Lower lobe of right lung (tissue), 2 donors: Measurements from ENCODE around the gene MMP12. TPM values are rescaled to one million over a fixed set of nuclear protein-coding genes. Genes with fewer than 3 reads are reported as not detected.
A peak's percentile ranks its signal among the peaks of the same experiment; 100 is the strongest.

ENCODE experiments used
- ATAC-seq, 2 donors: fragments of 200-7000 bp; cut with Tn5 transposase; one replicate each; pipeline ENCODE4 v1.9.1; 2020 to 2022; ENCODE audit warnings: mild to moderate bottlenecking in 2 of 2, moderate library complexity in 2 of 2
- DNase-seq: peaks from one replicate; pipeline ENCODE4 v3.0.0-alpha.2; 2020
- H3K27ac ChIP-seq: fragments of 200-600 bp; one replicate; pipeline ENCODE4 v1.8.0; 2022
- H3K27me3 ChIP-seq: fragments of 200-600 bp; one replicate; pipeline ENCODE4 v1.8.0; 2022; ENCODE audit warnings: low read depth
- H3K36me3 ChIP-seq: fragments of 200-600 bp; one replicate; pipeline ENCODE4 v1.8.0; 2022; ENCODE audit warnings: mild to moderate bottlenecking
- H3K4me1 ChIP-seq: fragments of 200-600 bp; one replicate; pipeline ENCODE4 v1.8.0; 2022
- H3K4me3 ChIP-seq: fragments of 200-600 bp; one replicate; pipeline ENCODE4 v1.8.0; 2022; ENCODE audit warnings: mild to moderate bottlenecking
- H3K9me3 ChIP-seq: fragments of 200-600 bp; one replicate; pipeline ENCODE4 v1.8.0; 2022
- intact Hi-C: fragments of 100-400 bp; cut with DNase I; formaldehyde crosslinking; loops from one replicate; pipeline ENCODE4 v1.11.0; 2022
- total RNA-seq: library from RNA; stranded (reverse); fragmentation: NEBNext Ultra II Directional; extraction: Animal tissue kit (Norgen Biotek cat#: 25700); gene quantifications from one replicate; pipeline ENCODE4 v1.2.1, GENCODE V29; 2021
- TF ChIP-seq, protein P1 (sequence below): fragments of 200-600 bp; IDR thresholded peaks from one replicate; pipeline ENCODE4 v1.8.0; 2022; ENCODE audit warnings: antibody characterized with exemption, mild to moderate bottlenecking
- donor health status: DM: no; HTN: yes; CAD: no; lungs with severe emphysema.

MMP12 gene
- total RNA-seq, 1 donor from 2014 or later, result 0.27 TPM

DNA sequence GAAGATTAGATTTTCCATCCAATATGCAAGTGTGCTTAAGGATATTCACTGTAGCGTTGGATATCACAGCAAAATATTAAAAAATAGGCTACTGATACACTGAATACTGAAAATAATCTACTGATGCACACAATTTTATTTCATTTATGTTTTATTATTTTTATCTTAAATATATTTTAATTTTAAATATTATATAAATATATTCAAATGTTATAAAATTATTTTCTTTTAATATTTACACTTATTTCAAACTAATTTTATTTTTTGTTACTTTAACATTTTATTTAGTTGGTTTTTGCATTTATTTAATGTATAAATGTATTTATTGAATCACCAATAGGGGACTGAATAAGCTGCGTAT, 43.7 kb downstream of the MMP12 start:
- Histone ChIP-seq H3K4me3 (no peak overlapping the region), H3K9me3 (no peaks in the 10 kb centered on the region), H3K27ac (no peak overlapping the region), H3K27me3 (no peaks in the 10 kb centered on the region), H3K36me3 (no peaks in the 10 kb centered on the region), H3K4me1 (no peaks in the 10 kb centered on the region)
- TF ChIP-seq, protein P1, sequence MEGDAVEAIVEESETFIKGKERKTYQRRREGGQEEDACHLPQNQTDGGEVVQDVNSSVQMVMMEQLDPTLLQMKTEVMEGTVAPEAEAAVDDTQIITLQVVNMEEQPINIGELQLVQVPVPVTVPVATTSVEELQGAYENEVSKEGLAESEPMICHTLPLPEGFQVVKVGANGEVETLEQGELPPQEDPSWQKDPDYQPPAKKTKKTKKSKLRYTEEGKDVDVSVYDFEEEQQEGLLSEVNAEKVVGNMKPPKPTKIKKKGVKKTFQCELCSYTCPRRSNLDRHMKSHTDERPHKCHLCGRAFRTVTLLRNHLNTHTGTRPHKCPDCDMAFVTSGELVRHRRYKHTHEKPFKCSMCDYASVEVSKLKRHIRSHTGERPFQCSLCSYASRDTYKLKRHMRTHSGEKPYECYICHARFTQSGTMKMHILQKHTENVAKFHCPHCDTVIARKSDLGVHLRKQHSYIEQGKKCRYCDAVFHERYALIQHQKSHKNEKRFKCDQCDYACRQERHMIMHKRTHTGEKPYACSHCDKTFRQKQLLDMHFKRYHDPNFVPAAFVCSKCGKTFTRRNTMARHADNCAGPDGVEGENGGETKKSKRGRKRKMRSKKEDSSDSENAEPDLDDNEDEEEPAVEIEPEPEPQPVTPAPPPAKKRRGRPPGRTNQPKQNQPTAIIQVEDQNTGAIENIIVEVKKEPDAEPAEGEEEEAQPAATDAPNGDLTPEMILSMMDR, result no peak
- DNase-seq, result no peak
- intact Hi-C loops, result no loop called here
- ATAC-seq, result no peak

DNA sequence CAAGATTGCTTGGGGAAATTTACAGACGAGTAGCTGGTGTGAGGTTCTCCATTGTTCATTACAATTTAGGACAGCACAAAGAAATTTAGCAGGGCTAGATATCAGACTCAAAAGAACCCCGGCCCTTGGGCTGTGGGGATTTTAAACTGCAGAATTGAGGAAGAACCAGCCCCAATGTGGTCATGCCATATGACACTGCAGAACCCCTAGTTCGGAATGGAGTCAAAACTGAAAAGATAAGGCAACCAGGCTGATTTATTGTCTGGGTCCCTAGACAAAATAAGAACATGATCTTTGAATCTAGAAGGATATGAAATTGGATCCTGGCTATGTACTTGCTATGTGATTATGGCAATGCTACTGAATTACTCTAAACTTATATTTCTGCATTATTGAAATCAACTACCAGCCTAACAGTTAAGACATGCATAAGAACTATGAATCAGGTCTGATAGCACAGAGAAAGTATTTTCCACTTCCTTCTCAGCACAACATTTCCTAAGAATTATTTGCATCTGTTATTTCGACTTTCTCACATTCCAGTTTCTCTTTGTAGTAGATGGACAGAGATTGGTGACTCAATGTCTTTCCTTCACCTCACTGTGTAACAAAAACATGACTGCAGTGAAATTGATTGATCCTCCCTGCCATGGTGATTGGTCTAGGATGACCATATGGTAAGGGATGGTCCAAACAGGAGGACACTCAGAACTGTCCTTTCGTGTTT, 44.6 kb downstream of the MMP12 start:
- H3K36me3 ChIP-seq, result no peaks in the 10 kb centered on the region
- H3K27ac ChIP-seq, result no peak overlapping the region
- ATAC-seq (no peak), DNase-seq (no peak)
- no peaks in the 10 kb centered on the region for H3K9me3 ChIP-seq
- intact Hi-C loops, result no loop called here
- H3K27me3 ChIP-seq, result no peaks in the 10 kb centered on the region
- no peak overlapping the region for H3K4me3 ChIP-seq
- H3K4me1 ChIP-seq, result no peaks in the 10 kb centered on the region
- TF ChIP-seq, protein P1, result no peak

DNA sequence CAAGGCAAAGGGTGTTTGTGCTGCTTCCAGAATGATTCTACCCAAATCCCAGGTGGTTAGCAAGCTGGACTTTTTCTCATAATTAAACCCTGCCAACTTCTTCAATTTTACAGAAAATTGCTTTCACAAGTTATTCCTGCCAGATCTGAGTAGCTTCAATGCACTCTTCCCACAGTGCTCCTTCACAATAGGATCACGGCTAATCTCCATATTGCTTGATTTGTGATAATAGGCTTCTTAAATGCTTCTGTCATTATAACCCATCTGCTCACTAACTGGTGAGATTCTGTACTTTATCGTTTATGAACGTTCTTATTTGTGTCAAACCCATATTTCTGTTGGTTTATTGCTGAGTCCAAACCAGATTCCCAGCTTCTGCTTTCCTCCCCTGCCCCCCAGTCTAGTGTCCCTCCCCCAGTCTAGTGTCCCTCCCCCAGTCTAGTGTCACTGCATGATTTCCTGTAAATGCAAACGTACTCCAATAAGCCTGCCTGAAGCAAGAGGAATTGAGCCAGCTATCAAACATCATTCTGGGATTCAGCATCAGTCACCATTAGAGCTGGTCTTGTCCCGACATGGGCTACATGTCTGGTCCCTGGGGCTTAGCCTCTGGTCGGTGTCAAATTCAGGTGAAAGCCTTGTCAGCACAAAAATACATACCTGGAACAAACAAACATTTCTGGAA, 45.3 kb downstream of the MMP12 start:
- H3K27me3 ChIP-seq, result no peaks in the 10 kb centered on the region
- TF ChIP-seq, protein P1, result no peak
- no peak overlapping the region for H3K4me3 ChIP-seq
- DNase-seq (no peak), ATAC-seq (no peak)
- H3K4me1 ChIP-seq, result no peaks in the 10 kb centered on the region
- no peaks in the 10 kb centered on the region for H3K36me3 ChIP-seq
- intact Hi-C loops, result no loop called here
- H3K27ac ChIP-seq, result no peak overlapping the region
- H3K9me3 ChIP-seq, result no peaks in the 10 kb centered on the region

DNA sequence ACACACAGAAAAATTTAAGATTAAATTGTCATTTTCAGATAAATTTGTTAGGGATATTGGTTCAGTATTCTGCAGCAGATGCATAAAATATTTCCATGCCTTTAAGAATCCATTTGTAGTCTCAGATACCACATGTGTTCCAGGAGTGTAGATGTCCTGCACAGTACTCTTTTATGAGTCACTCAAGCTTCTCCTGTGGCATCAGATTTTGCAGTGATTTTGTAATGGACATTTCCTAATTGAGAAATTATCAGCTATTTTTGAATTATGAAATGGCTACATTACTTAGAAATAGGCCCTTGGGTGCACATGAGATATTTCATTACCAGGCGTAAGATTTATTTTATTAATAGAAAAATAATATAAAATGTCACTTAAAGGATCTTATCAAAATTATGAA, 50.2 kb downstream of the MMP12 start:
- no peak for DNase-seq
- Histone ChIP-seq H3K36me3 (no peaks in the 10 kb centered on the region), H3K9me3 (no peaks in the 10 kb centered on the region), H3K27ac (no peak overlapping the region), H3K4me1 (no peaks in the 10 kb centered on the region), H3K27me3 (no peaks in the 10 kb centered on the region), H3K4me3 (no peak overlapping the region)
- TF ChIP-seq, protein P1, result no peak
- intact Hi-C loops, result no loop called here
- peak in 1 of 2 donors; percentile 37 for ATAC-seq

DNA sequence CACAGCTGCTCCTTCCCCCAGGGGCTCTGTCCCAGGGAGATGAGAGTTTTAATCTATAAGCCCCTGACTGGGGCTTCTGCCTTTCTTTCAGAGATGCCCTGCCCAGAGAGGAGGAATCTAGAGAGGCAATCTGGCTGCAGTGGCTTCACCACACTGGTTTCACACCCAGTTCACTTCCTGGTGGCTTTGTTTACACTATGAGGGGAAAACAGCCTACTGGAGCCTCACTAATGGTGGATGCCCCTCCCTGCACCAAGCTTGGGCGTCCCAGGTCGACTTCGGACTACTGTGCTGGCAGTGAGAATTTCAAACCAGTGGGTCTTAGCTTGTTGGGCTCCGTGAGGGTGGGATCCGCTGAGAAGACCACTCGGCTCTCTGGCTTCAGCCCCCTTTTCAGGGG, 55.3 kb downstream of the MMP12 start:
- H3K27me3 ChIP-seq, result no peaks in the 10 kb centered on the region
- no peaks in the 10 kb centered on the region for H3K36me3 ChIP-seq
- no peak overlapping the region for H3K27ac ChIP-seq
- TF ChIP-seq, protein P1, result no peak
- no peaks in the 10 kb centered on the region for H3K4me1 ChIP-seq
- H3K4me3 ChIP-seq, result no peak overlapping the region
- no peak for ATAC-seq
- intact Hi-C loops, result no loop called here
- no peak for DNase-seq
- no peaks in the 10 kb centered on the region for H3K9me3 ChIP-seq
